HEK293 (cell line): Measurements from ENCODE around the gene CEP83.

Experiments used
- CTCF ChIA-PET: fragments of 350-600 bp; formaldehyde crosslinking; extraction: SDS; loops from one replicate; lab custom pipeline; 2021; ENCODE audit warnings: antibody characterized with exemption; lab: Yijun Ruan, JAX
- POLR2A ChIA-PET: fragments of 300-600 bp; formaldehyde crosslinking; extraction: SDS; loops from one replicate; lab custom pipeline; 2020; ENCODE audit warnings: antibody characterized with exemption, inconsistent platforms; lab: Yijun Ruan, JAX
- H3K27ac ChIP-seq: fragments of 200-500 bp; sonication (Bioruptor generic); 2 replicates; pipeline ENCODE4 v1.5.1; 2014; ENCODE audit warnings: low read depth, low read length, control low read depth, inconsistent platforms; ENCODE audit errors: extremely low read depth
- H3K36me3 ChIP-seq, 2 experiments: fragments of 200-500 bp in 1 of 2; sonication (Bioruptor generic) in 1 of 2; 1 replicate in 1 of 2; 2 replicates in 1 of 2; pipeline ENCODE4 v1.5.1; 2014 to 2017; ENCODE audit warnings: inconsistent platforms in 2 of 2, low read length in 2 of 2; ENCODE audit not compliant: control insufficient read depth in 2 of 2, insufficient read depth in 1 of 2
- H3K4me1 ChIP-seq: fragments of 200-500 bp; sonication (Bioruptor generic); 2 replicates; pipeline ENCODE4 v1.5.1; 2014; ENCODE audit warnings: mild to moderate bottlenecking, low read length, inconsistent platforms; ENCODE audit not compliant: control insufficient read depth, insufficient read depth
- H3K4me3 ChIP-seq: 2 replicates; pipeline ENCODE4 v1.5.1; 2011; ENCODE audit warnings: low read depth, mild to moderate bottlenecking, control low read depth, low read length, moderate library complexity
- H3K9me3 ChIP-seq: fragments of 200-500 bp; sonication (Bioruptor generic); 2 replicates; pipeline ENCODE4 v1.5.1; 2014; ENCODE audit warnings: low read depth, low read length, inconsistent platforms; ENCODE audit not compliant: control insufficient read depth, insufficient read depth
- BCL11B ChIP-seq: fragments of 450-650 bp; formaldehyde crosslinking; IDR thresholded peaks from 2 replicates; pipeline ENCODE4 v1.5.1; 2016; ENCODE audit warnings: low read depth, missing biosample characterization, missing genetic modification characterization
- KLF16 ChIP-seq: fragments of 450-650 bp; formaldehyde crosslinking; IDR thresholded peaks from 2 replicates; pipeline ENCODE4 v1.5.1; 2017; ENCODE audit warnings: missing biosample characterization, missing genetic modification characterization
- PRDM1 ChIP-seq: fragments of 450-650 bp; formaldehyde crosslinking; IDR thresholded peaks from 2 replicates; pipeline ENCODE4; 2016; ENCODE audit warnings: missing biosample characterization, missing genetic modification characterization
- SETDB1 ChIP-seq: IDR thresholded peaks from one replicate; pipeline ENCODE4 v1.6.1; 2017; ENCODE audit warnings: mild to moderate bottlenecking, low read length, moderate library complexity, mixed read lengths; ENCODE audit not compliant: insufficient read length
- ZFHX2 ChIP-seq: fragments of 450-650 bp; formaldehyde crosslinking; conservative IDR thresholded peaks from 2 replicates; pipeline ENCODE4 v1.5.1; 2016; ENCODE audit warnings: missing biosample characterization, missing genetic modification characterization
- ZFP41 ChIP-seq: fragments of 450-650 bp; formaldehyde crosslinking; IDR thresholded peaks from 2 replicates; pipeline ENCODE4 v1.5.1; 2016; ENCODE audit warnings: missing biosample characterization, missing genetic modification characterization, borderline replicate concordance
- ZNF138 ChIP-seq: fragments of 450-650 bp; formaldehyde crosslinking; IDR thresholded peaks from 2 replicates; pipeline ENCODE4 v1.5.1; 2016; ENCODE audit warnings: missing biosample characterization, missing genetic modification characterization, borderline replicate concordance
- ZNF239 ChIP-seq: fragments of 450-650 bp; formaldehyde crosslinking; IDR thresholded peaks from 2 replicates; pipeline ENCODE4 v1.5.1; 2016; ENCODE audit warnings: missing biosample characterization, missing genetic modification characterization
- ZNF274 ChIP-seq, 2 experiments: fragments of 200-500 bp in 1 of 2; fragments of 450-650 bp in 1 of 2; sonication (Bioruptor generic) in 1 of 2; formaldehyde crosslinking in 1 of 2; IDR thresholded peaks; 2 replicates each; pipeline versions ENCODE4 v1.5.1 to v1.6.1; 2014 to 2016; ENCODE audit warnings: borderline replicate concordance in 1 of 2, inconsistent platforms in 1 of 2, low read length in 1 of 2, missing biosample characterization in 1 of 2, missing genetic modification characterization in 1 of 2
- ZNF394 ChIP-seq: fragments of 450-650 bp; formaldehyde crosslinking; IDR thresholded peaks from 2 replicates; pipeline ENCODE4 v1.5.1; 2016; ENCODE audit warnings: missing biosample characterization, missing genetic modification characterization, mild to moderate bottlenecking, moderate library complexity, borderline replicate concordance
- ZNF449 ChIP-seq: fragments of 450-650 bp; formaldehyde crosslinking; IDR thresholded peaks from 2 replicates; pipeline ENCODE4 v1.5.1; 2017; ENCODE audit warnings: missing biosample characterization, mild to moderate bottlenecking, missing genetic modification characterization, moderate library complexity
- ZNF48 ChIP-seq: fragments of 450-650 bp; formaldehyde crosslinking; IDR thresholded peaks from 2 replicates; pipeline ENCODE4 v1.5.1; 2016; ENCODE audit warnings: missing biosample characterization, missing genetic modification characterization
- ZNF521 ChIP-seq: fragments of 450-650 bp; formaldehyde crosslinking; IDR thresholded peaks from 2 replicates; pipeline ENCODE4 v1.5.1; 2017; ENCODE audit warnings: missing biosample characterization, mild to moderate bottlenecking, missing genetic modification characterization
- ZNF548 ChIP-seq: fragments of 450-650 bp; formaldehyde crosslinking; IDR thresholded peaks from 2 replicates; pipeline ENCODE4 v1.5.1; 2016; ENCODE audit warnings: missing biosample characterization, missing genetic modification characterization
- ZNF549 ChIP-seq: fragments of 450-650 bp; IDR thresholded peaks from 2 replicates; pipeline ENCODE4 v1.5.1; 2018; ENCODE audit warnings: missing biosample characterization, missing genetic modification characterization, mild to moderate bottlenecking, inconsistent platforms, moderate library complexity
- ZNF623 ChIP-seq: fragments of 450-650 bp; formaldehyde crosslinking; IDR thresholded peaks from 2 replicates; pipeline ENCODE4 v1.5.1; 2016; ENCODE audit warnings: missing biosample characterization, missing genetic modification characterization
- ZNF768 ChIP-seq: fragments of 450-650 bp; formaldehyde crosslinking; IDR thresholded peaks from 2 replicates; pipeline ENCODE4 v1.5.1; 2018; ENCODE audit warnings: missing biosample characterization, mild to moderate bottlenecking, missing genetic modification characterization
- ZNF830 ChIP-seq: fragments of 450-650 bp; IDR thresholded peaks from 2 replicates; pipeline ENCODE4 v1.5.0; 2018; ENCODE audit warnings: missing biosample characterization, missing genetic modification characterization, low read depth, mild to moderate bottlenecking, moderate library complexity
- ZNF843 ChIP-seq: fragments of 450-650 bp; formaldehyde crosslinking; IDR thresholded peaks from 2 replicates; pipeline ENCODE4 v1.5.1; 2016; ENCODE audit warnings: missing biosample characterization, missing genetic modification characterization
- TF ChIP-seq, protein P1 (sequence below): fragments of 450-650 bp; formaldehyde crosslinking; IDR thresholded peaks from 2 replicates; pipeline ENCODE4 v1.5.1; 2016; ENCODE audit warnings: missing biosample characterization, missing genetic modification characterization
- TF ChIP-seq, protein P2 (sequence below): fragments of 450-650 bp; formaldehyde crosslinking; IDR thresholded peaks from 2 replicates; pipeline ENCODE4 v1.5.1; 2016; ENCODE audit warnings: missing biosample characterization, missing genetic modification characterization
- TF ChIP-seq, protein P3 (sequence below): fragments of 450-650 bp; formaldehyde crosslinking; IDR thresholded peaks from 2 replicates; pipeline ENCODE4 v1.5.1; 2016; ENCODE audit warnings: missing biosample characterization, missing genetic modification characterization

Gene CEP83

GRCh38 chr12:94384030-94384429 is 75.6 kb downstream of the CEP83 start:
- H3K9me3 ChIP-seq = no peaks in the 10 kb centered on the region
- ChIA-PET POLR2A (interaction anchor here (0.5 kb wide), 1 partner anchor 113 kb away, joined by 3 read pairs; no protein-coding TSS in a partner anchor), CTCF (interaction anchor here (0.5 kb wide), 1 partner anchor 33 kb away, joined by 5 read pairs; no protein-coding TSS in a partner anchor)
- H3K27ac ChIP-seq = no peak overlapping the region
- TF ChIP-seq ZNF549 (0 out of 2 replicates have a peak, but pooled peaks have one; percentile 21), ZNF768 (tag by site-specific recombination) (no peak), SETDB1 (peak; percentile 80), ZNF138 (no peak), ZNF521 (tag by site-specific recombination) (no peak)
- H3K36me3 ChIP-seq = peaks cover 0 to 13% of the 10 kb centered on the region in 2 experiments; a peak in 1 of 3 replicates
- H3K4me3 ChIP-seq = no peak overlapping the region
- H3K4me1 ChIP-seq = peaks cover 5% of the 10 kb centered on the region; the same call in 1 of the 2 replicates

- H3K4me3 ChIP-seq = no peak overlapping the region
- H3K9me3 ChIP-seq = no peaks in the 10 kb centered on the region
- TF ChIP-seq ZNF274 (IDR thresholded peaks at IDR 0.05; ENCODE audit: low read length) = no peak
- no peak for TF ChIP-seq ZNF274 (tag by site-specific recombination; IDR thresholded peaks at IDR 0.05; ENCODE audit: borderline replicate concordance)
- TF ChIP-seq, protein P1, sequence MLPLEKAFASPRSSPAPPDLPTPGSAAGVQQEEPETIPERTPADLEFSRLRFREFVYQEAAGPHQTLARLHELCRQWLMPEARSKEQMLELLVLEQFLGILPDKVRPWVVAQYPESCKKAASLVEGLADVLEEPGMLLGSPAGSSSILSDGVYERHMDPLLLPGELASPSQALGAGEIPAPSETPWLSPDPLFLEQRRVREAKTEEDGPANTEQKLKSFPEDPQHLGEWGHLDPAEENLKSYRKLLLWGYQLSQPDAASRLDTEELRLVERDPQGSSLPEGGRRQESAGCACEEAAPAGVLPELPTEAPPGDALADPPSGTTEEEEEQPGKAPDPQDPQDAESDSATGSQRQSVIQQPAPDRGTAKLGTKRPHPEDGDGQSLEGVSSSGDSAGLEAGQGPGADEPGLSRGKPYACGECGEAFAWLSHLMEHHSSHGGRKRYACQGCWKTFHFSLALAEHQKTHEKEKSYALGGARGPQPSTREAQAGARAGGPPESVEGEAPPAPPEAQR = no peak
- TF ChIP-seq, all 188 proteins: peak for 0
- peaks cover 0 to 18% of the 10 kb centered on the region in 2 experiments for H3K36me3 ChIP-seq
- ChIA-PET CTCF (no interaction called here), POLR2A (no interaction called here)
- H3K27ac ChIP-seq = no peak overlapping the region
- peaks cover 5% of the 10 kb centered on the region; the same call in 1 of the 2 replicates for H3K4me1 ChIP-seq
Observed at GRCh38 chr12:94380507-94380906, 79.2 kb downstream of the CEP83 start.

DNA sequence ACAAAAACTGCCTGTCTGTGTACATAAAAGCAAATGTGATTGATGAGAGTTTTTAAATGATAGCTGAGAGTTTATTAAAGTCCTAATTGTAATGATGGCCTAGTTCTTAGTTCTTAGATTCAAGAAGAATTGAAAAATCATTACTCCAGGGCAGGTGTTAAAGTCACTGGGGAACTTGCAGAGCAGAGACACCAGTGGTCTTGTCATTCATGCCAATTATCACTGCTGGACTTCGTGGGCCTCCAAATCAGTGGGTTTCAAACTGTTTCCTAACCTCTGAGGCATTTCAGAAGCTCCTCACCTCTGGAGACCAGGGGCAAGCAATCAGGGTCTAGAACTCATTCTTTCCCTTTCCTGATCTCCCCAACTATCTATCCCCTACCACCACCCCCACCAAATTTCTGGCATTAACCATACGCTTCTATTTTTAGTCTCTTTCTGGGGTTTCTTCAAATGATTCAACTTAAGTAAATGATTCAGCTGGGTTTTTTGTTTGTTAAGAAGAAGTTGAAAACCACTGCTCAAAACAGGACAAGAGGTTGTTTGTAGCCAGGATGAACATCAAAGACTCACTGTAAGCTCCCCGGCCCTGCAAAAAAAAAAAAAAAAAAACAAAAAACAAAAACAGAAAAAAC is 80.1 kb downstream of the CEP83 start:
- POLR2A ChIA-PET = no interaction called here
- TF ChIP-seq, protein P2, sequence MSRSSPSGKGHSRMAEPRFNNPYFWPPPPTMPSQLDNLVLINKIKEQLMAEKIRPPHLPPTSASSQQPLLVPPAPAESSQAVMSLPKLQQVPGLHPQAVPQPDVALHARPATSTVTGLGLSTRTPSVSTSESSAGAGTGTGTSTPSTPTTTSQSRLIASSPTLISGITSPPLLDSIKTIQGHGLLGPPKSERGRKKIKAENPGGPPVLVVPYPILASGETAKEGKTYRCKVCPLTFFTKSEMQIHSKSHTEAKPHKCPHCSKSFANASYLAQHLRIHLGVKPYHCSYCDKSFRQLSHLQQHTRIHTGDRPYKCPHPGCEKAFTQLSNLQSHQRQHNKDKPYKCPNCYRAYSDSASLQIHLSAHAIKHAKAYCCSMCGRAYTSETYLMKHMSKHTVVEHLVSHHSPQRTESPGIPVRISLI (tag by site-specific recombination) = no peak
- no peak for TF ChIP-seq KLF16 (tag by site-specific recombination)
- TF ChIP-seq ZNF48 (tag by site-specific recombination) = no peak
- no peak for TF ChIP-seq ZNF548 (tag by site-specific recombination)
- TF ChIP-seq ZNF843 (tag by site-specific recombination) = no peak
- TF ChIP-seq ZNF521 (tag by site-specific recombination) = no peak
- TF ChIP-seq ZNF239 (tag by site-specific recombination) = no peak
- TF ChIP-seq PRDM1 (tag by site-specific recombination) = no peak
- CTCF ChIA-PET = interaction anchor here (0.6 kb wide), 1 partner anchor 448 kb away, joined by 3 read pairs; no protein-coding TSS in a partner anchor
- no peaks in the 10 kb centered on the region for H3K9me3 ChIP-seq
- no peak overlapping the region for H3K27ac ChIP-seq
- H3K36me3 ChIP-seq = peaks cover 0 to 13% of the 10 kb centered on the region in 2 experiments
- no peak overlapping the region for H3K4me3 ChIP-seq
- peaks cover 5% of the 10 kb centered on the region; the same call in 1 of the 2 replicates for H3K4me1 ChIP-seq

GRCh38 chr12:94377599-94377998 is 82.1 kb downstream of the CEP83 start:
- Histone ChIP-seq H3K36me3 (peaks cover 0 to 12% of the 10 kb centered on the region in 2 experiments), H3K27ac (no peak overlapping the region), H3K4me3 (no peak overlapping the region), H3K9me3 (no peaks in the 10 kb centered on the region), H3K4me1 (peaks cover 5% of the 10 kb centered on the region; the same call in 1 of the 2 replicates)
- CTCF ChIA-PET = no interaction called here
- POLR2A ChIA-PET = no interaction called here
- TF ChIP-seq ZNF239 (tag by site-specific recombination) (no peak), ZNF623 (tag by site-specific recombination) (no peak), ZNF768 (tag by site-specific recombination) (no peak), ZFP41 (tag by site-specific recombination) (no peak), ZNF394 (tag by site-specific recombination) (no peak), ZFHX2 (tag by site-specific recombination) (no peak), BCL11B (tag by site-specific recombination) (no peak), ZNF449 (tag by site-specific recombination) (no peak), ZNF830 (no peak), ZNF843 (tag by site-specific recombination) (no peak)
- TF ChIP-seq, protein P3, sequence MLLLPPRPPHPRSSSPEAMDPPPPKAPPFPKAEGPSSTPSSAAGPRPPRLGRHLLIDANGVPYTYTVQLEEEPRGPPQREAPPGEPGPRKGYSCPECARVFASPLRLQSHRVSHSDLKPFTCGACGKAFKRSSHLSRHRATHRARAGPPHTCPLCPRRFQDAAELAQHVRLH = no peak
